ENCODE data around the gene STEAP1.
"Not testable (repeated sequence)": the region's sequence is repeated elsewhere in the genome, so short reads cannot be mapped to it uniquely, and the experiment has no call there.

DNA sequence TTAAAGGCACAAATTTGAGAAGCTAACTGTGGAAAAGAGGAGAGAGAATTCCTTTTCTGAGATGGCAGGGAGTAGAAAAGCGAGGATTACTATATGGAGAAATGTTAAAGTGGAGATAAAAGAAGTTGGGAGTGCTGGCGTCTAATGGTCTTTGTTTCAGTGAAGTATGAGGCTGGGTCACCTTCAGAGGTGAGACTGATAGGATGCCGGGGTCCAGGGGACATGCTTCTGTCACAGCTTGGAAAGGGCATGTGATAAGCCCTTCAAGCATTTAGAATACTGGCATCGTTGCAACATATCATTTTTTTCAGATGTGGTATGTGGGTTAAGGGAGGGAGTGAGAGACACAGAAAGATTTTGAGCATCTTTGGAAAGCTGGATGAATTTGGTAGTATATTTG is 34.1 kb upstream of the STEAP1 start:
- TF ChIP-seq POLR2A, EP300 (IDR thresholded peaks at IDR 0.05): not testable (repeated sequence)
- TF ChIP-seq, protein P1, sequence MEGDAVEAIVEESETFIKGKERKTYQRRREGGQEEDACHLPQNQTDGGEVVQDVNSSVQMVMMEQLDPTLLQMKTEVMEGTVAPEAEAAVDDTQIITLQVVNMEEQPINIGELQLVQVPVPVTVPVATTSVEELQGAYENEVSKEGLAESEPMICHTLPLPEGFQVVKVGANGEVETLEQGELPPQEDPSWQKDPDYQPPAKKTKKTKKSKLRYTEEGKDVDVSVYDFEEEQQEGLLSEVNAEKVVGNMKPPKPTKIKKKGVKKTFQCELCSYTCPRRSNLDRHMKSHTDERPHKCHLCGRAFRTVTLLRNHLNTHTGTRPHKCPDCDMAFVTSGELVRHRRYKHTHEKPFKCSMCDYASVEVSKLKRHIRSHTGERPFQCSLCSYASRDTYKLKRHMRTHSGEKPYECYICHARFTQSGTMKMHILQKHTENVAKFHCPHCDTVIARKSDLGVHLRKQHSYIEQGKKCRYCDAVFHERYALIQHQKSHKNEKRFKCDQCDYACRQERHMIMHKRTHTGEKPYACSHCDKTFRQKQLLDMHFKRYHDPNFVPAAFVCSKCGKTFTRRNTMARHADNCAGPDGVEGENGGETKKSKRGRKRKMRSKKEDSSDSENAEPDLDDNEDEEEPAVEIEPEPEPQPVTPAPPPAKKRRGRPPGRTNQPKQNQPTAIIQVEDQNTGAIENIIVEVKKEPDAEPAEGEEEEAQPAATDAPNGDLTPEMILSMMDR (IDR thresholded peaks at IDR 0.05): not testable (repeated sequence)
